HG02943 (cell line): Measurements from ENCODE around the gene MRPL43.
"Not testable (repeated sequence)": the region's sequence is repeated elsewhere in the genome, so short reads cannot be mapped to it uniquely, and the experiment has no call there.

Experiments
- ATAC-seq: cut with Tn5 transposase; IDR thresholded peaks from one replicate; pipeline ENCODE4 v1.9.1; 2021; ENCODE audit warnings: mild to moderate bottlenecking, low read depth, moderate library complexity; ENCODE audit not compliant: unreplicated experiment

MRPL43 gene

DNA sequence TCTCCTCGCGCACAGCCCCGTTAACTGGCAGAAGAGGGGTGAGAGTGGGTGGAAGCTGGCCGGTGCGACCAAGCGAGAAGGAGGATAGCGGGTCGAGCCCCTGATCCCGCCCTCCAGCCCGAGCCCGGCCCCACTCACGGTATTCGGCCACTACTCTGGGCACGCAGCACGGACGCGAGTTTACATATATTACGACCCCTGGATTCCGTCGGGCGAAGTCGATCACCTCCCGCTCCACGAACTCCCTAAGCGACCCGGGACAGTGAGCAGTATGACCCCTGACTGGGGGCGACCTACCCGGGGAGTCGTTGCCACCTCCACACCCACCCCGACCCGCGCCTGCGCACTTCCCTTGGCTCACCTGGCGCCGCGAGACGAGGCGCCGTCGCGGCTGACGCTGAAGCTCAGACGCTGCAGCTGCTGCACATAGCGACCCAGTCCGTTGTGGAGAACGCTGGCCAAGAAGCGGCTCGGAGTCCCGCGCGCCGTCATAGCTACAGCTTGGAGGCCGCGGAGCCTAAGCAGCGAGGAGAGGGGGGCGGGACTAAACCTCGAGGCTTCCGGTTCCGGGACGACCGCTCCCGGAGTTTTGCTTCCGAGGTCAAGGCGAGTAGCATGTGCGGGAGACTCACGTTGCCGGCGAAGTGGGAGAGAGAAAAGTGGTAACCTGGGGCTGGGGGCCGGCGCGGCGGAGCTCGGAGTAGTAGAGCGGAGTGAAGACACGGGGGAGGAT, at the start of gene MRPL43, which contains the start of gene TWNK:
Gene MRPL43, minus strand, starts transcription at position 546 of the 733 bp plus-strand sequence. Its CDS starts 54 bp downstream, at position 492.
Gene TWNK, plus strand, starts transcription at position 592 of the 733 bp plus-strand sequence. CDS start 668 bp downstream, outside the sequence.
- ATAC-seq: peak; percentile 80

DNA sequence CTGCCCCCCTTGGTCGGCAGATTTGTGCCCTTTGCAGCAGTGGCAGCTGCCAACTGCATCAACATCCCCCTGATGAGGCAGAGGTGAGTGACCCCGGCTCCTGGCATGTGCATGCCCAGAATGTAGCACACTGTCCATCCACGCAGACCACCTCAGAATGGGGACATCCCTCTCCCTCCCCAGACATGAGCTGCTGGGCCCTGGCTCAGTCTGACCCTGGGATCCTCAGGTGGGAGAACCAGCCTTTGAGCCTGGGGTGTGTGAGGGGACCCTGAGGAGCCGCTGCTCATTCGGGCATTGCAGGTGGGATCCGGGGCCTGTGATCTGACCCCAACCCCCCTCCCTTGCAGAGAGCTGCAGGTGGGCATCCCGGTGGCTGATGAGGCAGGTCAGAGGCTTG, 49.4 kb upstream of the MRPL43 start:
- no peak for ATAC-seq

- ATAC-seq: no peak
These were observed 48.8 kb upstream of the MRPL43 start for GRCh38 chr10:101035916-101036702.

DNA sequence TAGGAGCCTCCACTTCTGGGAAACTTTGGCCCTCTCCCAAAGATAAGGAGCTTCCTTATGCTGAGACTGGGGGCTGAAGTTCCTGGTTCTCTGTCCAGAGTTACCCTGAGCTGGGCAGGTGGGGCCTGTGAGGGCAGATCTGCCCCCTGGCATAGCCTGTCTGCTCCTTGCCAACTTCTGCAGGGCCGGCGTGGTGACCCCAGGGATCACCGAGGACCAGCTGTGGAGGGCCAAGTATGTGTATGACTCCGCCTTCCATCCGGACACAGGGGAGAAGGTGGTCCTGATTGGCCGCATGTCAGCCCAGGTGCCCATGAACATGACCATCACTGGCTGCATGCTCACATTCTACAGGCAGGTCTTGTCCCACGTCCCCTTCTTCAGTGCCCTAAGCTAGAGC, 48.0 kb upstream of the MRPL43 start:
- no peak for ATAC-seq

DNA sequence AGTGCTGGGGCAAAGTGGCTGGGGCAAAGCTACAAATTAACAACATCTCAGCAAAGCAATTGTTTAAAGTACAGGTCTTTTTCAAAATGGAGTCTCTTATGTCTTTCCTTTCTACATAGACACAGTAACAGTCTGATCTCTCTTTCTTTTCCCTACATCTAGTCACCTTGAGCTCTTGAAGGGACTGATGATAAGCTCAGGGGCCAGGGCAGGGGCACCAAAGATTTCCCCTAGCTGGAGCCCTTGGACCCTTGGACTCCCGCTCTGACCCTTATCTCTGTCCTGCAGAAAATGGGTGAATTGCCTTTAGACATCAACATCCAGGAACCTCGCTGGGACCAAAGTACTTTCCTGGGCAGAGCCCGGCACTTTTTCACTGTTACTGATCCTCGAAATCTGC, 47.1 kb upstream of the MRPL43 start:
- ATAC-seq: not testable (repeated sequence)

GRCh38 chr10:101033276-101033675, 46.0 kb upstream of the MRPL43 start:
- ATAC-seq: no peak

- no peak for ATAC-seq
These were observed 45.4 kb upstream of the MRPL43 start for GRCh38 chr10:101032637-101033224.

DNA sequence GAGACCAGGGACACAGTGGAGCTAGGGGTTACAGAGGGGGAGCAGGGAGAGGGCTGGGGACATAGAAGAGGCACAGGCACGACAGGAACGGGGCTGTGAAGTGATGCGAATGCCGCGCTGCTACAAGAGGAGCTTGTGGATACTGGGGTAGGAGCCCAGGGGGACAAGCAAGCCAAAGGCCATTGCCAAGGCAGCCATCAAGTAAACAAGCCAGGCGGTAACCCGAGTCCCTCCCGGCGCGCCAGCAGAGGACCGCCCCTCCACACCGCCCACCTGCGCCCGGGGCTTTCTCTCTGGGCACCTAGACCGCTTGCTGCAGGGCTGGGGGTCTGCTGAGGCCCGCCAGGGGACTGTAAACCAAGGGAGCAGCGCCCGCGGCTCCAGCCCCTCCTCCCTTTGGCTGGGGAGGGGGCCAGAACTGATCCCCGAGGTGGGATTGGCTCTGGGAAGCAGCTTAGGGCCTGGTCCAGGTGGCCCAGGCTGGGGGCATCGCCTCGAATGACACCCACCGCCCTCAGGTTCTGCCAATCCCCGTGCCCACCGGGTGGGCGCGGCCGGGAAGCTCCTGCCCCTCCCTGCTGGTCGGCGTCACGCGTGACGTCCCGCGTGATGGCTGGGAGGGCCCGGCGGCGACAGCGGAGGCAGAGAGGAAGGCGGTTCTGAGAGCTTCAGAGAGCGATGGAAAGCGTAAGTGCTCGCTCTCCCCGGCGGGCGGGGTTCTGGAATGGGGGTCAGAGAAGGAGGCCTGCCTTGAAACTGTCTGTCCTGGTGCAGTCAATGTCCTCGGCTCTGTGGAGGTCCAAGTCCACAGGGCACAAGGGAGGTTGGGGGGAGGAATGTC, 44.7 kb upstream of the MRPL43 start:
- ATAC-seq: no peak

- peak; percentile 91 for ATAC-seq
These were observed 44.0 kb upstream of the MRPL43 start, which contains the start of the genes PDZD7 and SFXN3 for GRCh38 chr10:101031128-101031795. Gene PDZD7 (minus strand): TSS chr10:101031129. CDS start chr10:101030219, 910 bp downstream. Gene SFXN3 (plus strand): TSS chr10:101031234. CDS start chr10:101034695, 3,461 bp downstream.

GRCh38 chr10:101030496-101031127, 43.3 kb upstream of the MRPL43 start:
- no peak for ATAC-seq

DNA sequence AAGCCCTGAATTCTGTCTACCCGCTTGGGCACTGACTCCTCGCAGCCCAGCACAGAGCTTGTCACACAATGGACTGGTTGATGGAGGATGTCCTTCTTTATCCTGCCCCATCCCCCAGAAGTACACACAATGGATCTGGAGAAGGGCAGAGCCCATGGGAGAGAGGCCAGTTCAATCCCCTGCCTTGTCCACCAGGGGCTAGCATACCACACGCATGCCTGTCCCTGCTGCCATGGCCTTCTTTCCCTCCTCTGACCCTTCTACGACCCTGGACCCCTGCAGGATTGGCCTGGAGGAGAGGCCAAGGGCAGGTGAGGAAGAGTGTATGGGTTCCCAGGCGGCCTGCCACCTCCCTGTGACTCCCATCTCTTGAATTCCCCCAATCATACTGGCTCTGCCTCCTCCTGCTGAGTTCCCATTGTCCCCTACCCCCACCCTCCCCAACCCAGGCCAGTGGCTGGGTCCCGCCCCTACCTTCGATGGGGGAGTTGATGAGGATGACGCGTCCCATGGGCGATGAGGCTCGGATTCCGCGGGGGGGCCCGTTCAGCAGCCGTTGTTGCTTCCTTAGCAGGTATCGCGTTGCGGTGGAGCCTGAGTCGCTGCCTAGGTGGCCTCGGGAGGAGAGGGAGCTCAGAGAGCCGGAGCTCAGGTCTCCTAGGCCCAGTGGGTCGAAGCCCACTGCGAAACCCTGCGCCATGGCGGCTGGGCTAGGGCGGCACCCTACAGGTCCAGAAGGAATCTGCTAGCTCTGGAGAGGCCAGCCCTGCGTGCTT, 42.4 kb upstream of the MRPL43 start:
- no peak for ATAC-seq

- ATAC-seq: no peak
These were observed 41.4 kb upstream of the MRPL43 start for GRCh38 chr10:101028446-101029337.

DNA sequence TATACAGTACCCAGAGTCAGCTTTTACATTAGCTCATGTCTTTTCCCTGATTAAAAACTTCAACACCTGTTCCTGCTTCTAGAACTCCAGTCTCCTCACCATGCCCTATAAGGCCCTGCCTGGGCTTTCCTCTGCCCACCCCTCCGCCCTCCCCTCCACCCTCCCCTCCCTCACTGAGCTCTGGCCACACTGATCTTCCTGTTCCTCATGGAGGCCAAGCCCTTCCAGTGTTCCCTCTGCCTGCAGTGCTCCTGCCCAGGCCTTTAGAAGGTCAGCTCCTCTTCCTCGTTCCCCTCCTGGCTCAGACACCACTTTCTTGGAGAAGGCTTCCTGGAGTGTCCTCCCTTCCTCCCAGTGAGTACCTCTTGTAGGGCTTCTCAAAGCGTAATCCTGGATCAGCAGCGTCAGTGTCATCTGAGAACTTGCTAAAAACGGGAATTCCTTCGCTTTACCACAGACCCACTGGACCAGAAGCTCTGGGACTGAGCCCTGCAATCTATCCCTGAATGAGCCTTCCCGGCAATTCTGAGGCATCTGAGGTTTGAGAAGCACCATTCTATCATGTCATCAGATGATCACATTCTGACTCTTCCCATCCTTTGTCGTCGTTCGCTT, 39.9 kb upstream of the MRPL43 start:
- ATAC-seq: no peak

- no peak for ATAC-seq
These were observed 35.8 kb upstream of the MRPL43 start for GRCh38 chr10:101022967-101023705.

DNA sequence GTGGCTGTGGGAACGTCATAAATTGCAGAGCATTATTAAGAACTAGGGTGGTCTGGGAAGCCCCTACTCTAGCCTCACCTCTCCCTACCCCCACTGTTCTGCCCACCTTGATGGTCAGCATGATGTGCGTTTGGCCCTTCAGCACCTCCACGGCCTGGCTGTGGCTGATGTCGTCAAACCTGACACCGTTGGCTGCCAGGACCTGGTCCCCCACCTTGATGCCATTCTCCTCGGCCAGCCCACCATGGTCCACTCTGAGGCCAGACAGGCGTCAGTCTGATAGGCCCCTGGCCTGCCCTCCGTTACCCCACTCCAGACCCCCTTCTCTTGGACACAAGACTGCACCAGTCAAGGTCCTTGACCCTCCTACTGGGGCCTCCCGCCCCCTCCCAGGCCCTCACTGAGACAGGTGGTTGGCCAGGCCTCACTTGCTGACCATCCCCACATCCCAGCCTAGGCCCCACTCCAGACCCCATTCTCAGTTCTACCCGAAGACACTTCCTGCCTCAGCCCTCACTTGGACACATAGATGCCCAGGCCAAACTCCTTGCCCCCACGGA, 34.5 kb upstream of the MRPL43 start:
- ATAC-seq: no peak

GRCh38 chr10:101021239-101021638, 33.9 kb upstream of the MRPL43 start:
- ATAC-seq: no peak
